ENCODE results near the gene SCAF1.

The SCAF1 gene

GRCh38 chr19:49657493-49658138 lies 15.6 kb downstream of the SCAF1 start:
- TF ChIP-seq ZFX (IDR thresholded peaks at IDR 0.05; ENCODE audit: borderline replicate concordance): no peak
- TF ChIP-seq, protein P1, sequence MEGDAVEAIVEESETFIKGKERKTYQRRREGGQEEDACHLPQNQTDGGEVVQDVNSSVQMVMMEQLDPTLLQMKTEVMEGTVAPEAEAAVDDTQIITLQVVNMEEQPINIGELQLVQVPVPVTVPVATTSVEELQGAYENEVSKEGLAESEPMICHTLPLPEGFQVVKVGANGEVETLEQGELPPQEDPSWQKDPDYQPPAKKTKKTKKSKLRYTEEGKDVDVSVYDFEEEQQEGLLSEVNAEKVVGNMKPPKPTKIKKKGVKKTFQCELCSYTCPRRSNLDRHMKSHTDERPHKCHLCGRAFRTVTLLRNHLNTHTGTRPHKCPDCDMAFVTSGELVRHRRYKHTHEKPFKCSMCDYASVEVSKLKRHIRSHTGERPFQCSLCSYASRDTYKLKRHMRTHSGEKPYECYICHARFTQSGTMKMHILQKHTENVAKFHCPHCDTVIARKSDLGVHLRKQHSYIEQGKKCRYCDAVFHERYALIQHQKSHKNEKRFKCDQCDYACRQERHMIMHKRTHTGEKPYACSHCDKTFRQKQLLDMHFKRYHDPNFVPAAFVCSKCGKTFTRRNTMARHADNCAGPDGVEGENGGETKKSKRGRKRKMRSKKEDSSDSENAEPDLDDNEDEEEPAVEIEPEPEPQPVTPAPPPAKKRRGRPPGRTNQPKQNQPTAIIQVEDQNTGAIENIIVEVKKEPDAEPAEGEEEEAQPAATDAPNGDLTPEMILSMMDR (IDR thresholded peaks at IDR 0.05): no peak
- H3K27ac ChIP-seq: no peak overlapping the region

DNA sequence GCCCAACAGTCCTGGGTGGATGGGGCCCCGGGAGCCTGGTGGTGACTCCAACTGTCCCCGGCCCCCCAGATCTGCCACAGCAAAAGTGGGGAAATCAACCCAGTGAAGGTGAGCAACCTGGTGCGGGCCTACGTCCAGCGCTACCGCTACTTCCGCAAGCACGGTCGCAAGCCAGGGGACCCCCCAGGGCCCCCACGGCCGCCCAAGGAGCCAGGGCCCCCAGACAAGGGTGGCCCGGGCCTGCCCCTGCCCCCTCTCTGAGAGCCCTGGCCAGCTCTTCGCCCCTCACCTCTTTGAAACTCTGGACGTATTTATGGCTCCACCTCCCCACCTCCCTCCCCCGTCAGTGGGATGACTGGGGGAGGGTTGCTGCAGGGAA lies 16.1 kb downstream of the SCAF1 start:
- H3K27ac ChIP-seq: no peak overlapping the region

GRCh38 chr19:49658566-49659442 lies 16.8 kb downstream of the SCAF1 start:
- TF ChIP-seq ZFX (IDR thresholded peaks at IDR 0.05; ENCODE audit: borderline replicate concordance): no peak
- TF ChIP-seq, protein P1 (IDR thresholded peaks at IDR 0.05): no peak
- H3K27ac ChIP-seq: peak overlapping the region; percentile 38; the same call in 1 of the 2 replicates

More for the DNA sequence above, 16.1 kb downstream of the SCAF1 start:
- TF ChIP-seq ZFX (IDR thresholded peaks at IDR 0.05; ENCODE audit: borderline replicate concordance): no peak
- TF ChIP-seq, protein P1 (IDR thresholded peaks at IDR 0.05): no peak

DNA sequence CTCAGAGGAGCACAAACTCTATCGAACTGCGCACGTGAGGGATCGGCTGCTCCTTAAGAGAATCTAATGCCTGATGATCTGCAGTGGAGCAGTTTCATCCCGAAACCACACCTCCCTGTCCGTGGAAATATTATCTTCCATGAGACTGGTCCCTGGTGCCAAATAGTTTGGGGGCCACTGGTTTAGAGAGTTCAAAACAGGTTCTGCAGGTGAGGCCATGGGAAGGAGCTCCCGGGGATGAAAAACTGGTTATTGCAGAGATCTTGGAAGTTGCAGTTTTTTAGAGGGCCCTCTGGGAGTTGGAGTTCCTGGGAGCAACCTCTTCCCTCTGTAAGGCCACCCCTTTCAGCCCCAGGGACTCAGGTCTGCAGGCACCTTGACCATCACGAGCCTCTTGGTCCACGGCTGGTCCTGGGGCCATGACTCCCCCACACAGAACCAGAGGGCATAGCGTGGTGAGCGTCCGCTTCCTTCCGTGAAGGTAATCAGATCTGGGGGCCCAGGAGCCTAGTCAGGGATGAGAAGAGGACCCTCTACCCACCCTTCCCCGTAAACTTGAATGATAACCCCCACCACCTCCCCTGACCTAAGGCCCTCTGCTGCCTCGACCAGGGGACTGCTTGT lies 18.4 kb downstream of the SCAF1 start:
- TF ChIP-seq, protein P1 (IDR thresholded peaks at IDR 0.05): no peak
- peak overlapping the region; percentile 38 for H3K27ac ChIP-seq

DNA sequence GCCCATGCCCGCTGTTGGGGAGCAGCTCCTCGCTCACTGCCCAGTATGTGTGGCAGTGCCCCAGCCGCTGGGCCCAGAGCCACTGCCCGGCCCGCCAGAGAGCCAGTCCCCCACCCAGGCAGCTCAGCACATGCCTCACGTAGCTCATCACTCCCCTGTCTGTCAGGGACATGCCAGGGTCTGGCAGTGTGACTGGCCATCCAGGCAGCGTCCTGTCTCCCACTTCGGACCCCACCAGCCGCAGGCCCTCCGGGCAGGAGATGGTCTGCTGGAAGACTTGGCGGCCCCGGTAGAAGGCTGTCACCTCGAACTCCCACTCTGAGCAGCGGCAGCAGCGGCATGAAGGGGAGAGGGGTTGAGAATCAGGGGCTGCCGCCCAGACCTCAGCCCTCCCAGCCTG lies 20.0 kb downstream of the SCAF1 start:
- TF ChIP-seq, protein P1 (IDR thresholded peaks at IDR 0.05): no peak
- TF ChIP-seq ZFX (IDR thresholded peaks at IDR 0.05; ENCODE audit: borderline replicate concordance): no peak
- peak overlapping the region; percentile 38 for H3K27ac ChIP-seq

DNA sequence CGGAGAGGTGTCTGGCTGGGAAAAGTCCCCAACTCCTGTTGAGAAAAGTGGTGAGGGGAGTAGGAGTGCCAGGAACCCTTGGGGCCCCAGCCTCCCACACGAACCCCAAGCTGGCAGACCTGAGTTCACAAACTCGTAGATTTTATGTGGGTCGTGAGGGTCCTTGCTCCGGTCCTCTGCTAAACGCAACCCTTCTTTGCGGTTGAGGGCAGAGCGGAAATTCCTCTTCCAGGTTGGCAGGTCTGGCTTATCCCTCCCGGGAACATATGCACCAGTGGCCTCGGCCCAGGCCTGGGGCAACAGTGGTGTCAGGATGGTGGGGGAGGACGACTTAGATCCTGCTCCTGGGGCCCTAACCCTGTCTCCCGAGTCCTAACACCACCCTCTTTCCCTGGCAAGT lies 21.2 kb downstream of the SCAF1 start:
- no peak for TF ChIP-seq ZFX (IDR thresholded peaks at IDR 0.05; ENCODE audit: borderline replicate concordance)
- TF ChIP-seq, protein P1 (IDR thresholded peaks at IDR 0.05): no peak
- H3K27ac ChIP-seq: peak overlapping the region; percentile 95
